Suprapubic skin (tissue), 4 donors: ENCODE data around the gene RARB.

Source experiments
- POLR2A ChIP-seq, 2 donors: fragments of 450-650 bp; IDR thresholded peaks; one replicate each; pipeline ENCODE4 v1.6.1; 2017; ENCODE audit warnings: antibody characterized with exemption in 2 of 2, mild to moderate bottlenecking in 2 of 2, moderate library complexity in 2 of 2
- POLR2AphosphoS5 ChIP-seq, 3 donors: sonication (generic); formaldehyde crosslinking; IDR thresholded peaks; one replicate each; pipeline ENCODE4 v1.6.1; 2017; ENCODE audit warnings: antibody characterized with exemption in 3 of 3
- TF ChIP-seq, protein P1 (sequence below), 2 donors: fragments of 200-600 bp in 1 of 2; fragments of 450-650 bp in 1 of 2; sonication (generic) in 1 of 2; IDR thresholded peaks; one replicate each; pipeline ENCODE4 v1.5.1; 2016 to 2019; ENCODE audit warnings: antibody characterized with exemption in 2 of 2, mild to moderate bottlenecking in 1 of 2, moderate library complexity in 1 of 2

GRCh38 chr3:25438791-25439555 is 10.9 kb downstream of the RARB start:
- TF ChIP-seq POLR2A (IDR thresholded peaks at IDR 0.05) (no peak), POLR2AphosphoS5 (IDR thresholded peaks at IDR 0.05) (no peak)
- TF ChIP-seq, protein P1, sequence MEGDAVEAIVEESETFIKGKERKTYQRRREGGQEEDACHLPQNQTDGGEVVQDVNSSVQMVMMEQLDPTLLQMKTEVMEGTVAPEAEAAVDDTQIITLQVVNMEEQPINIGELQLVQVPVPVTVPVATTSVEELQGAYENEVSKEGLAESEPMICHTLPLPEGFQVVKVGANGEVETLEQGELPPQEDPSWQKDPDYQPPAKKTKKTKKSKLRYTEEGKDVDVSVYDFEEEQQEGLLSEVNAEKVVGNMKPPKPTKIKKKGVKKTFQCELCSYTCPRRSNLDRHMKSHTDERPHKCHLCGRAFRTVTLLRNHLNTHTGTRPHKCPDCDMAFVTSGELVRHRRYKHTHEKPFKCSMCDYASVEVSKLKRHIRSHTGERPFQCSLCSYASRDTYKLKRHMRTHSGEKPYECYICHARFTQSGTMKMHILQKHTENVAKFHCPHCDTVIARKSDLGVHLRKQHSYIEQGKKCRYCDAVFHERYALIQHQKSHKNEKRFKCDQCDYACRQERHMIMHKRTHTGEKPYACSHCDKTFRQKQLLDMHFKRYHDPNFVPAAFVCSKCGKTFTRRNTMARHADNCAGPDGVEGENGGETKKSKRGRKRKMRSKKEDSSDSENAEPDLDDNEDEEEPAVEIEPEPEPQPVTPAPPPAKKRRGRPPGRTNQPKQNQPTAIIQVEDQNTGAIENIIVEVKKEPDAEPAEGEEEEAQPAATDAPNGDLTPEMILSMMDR (IDR thresholded peaks at IDR 0.05) = no peak
